ENCODE measurements around the gene IL6R.

DNA sequence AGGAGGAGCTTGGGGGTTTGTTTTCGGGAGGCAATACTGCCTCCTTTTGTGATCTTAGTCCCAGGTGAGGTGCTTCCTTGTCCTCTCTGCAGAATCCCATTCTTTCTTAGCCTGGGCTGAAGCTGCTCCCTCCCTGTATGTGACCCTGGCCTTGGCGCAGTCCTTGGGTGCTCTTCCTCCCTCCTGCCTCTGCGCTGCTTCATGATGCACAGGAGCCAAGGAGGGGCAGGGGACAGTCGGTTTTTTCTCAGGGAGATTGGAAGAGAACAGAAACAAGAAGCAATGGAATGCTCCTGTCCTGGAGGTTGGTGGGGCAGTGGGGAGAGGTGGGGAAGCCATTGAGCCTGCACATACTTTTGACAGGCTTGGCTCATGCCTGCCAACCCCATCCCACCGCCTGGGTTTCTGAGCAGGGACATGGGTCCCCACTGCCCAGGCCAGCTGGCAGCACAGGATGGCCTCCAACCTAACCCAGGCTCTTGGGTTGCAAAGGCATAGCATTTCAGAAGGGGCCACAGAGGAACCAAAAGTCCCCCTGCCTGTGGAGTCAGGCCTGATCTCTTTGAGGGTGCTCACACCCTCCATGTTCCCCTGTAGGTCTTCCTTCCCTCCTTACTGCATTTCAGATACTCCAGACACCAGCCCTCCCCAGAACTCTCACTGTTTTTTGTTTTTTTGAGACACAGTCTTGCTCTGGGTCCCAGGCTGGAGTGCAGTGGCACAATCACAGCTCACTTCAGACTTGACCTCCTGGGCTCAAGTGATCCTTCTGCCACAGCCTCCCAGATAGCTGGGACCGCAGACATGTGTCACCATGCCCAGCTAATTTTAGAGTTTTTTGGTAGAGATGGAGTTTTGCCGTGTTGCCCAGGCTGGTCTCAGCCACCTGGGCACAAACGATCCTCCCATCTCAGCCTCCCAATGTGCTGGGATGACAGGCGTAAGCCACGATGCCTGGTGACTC lies 16.1 kb downstream of the IL6R start:
- TF ChIP-seq, protein P1, sequence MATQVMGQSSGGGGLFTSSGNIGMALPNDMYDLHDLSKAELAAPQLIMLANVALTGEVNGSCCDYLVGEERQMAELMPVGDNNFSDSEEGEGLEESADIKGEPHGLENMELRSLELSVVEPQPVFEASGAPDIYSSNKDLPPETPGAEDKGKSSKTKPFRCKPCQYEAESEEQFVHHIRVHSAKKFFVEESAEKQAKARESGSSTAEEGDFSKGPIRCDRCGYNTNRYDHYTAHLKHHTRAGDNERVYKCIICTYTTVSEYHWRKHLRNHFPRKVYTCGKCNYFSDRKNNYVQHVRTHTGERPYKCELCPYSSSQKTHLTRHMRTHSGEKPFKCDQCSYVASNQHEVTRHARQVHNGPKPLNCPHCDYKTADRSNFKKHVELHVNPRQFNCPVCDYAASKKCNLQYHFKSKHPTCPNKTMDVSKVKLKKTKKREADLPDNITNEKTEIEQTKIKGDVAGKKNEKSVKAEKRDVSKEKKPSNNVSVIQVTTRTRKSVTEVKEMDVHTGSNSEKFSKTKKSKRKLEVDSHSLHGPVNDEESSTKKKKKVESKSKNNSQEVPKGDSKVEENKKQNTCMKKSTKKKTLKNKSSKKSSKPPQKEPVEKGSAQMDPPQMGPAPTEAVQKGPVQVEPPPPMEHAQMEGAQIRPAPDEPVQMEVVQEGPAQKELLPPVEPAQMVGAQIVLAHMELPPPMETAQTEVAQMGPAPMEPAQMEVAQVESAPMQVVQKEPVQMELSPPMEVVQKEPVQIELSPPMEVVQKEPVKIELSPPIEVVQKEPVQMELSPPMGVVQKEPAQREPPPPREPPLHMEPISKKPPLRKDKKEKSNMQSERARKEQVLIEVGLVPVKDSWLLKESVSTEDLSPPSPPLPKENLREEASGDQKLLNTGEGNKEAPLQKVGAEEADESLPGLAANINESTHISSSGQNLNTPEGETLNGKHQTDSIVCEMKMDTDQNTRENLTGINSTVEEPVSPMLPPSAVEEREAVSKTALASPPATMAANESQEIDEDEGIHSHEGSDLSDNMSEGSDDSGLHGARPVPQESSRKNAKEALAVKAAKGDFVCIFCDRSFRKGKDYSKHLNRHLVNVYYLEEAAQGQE (IDR thresholded peaks at IDR 0.05; ENCODE audit: insufficient read depth in 1 of 2, low read depth in 2 of 2, low read length in 1 of 2): no peak
- TF ChIP-seq, protein P2, sequence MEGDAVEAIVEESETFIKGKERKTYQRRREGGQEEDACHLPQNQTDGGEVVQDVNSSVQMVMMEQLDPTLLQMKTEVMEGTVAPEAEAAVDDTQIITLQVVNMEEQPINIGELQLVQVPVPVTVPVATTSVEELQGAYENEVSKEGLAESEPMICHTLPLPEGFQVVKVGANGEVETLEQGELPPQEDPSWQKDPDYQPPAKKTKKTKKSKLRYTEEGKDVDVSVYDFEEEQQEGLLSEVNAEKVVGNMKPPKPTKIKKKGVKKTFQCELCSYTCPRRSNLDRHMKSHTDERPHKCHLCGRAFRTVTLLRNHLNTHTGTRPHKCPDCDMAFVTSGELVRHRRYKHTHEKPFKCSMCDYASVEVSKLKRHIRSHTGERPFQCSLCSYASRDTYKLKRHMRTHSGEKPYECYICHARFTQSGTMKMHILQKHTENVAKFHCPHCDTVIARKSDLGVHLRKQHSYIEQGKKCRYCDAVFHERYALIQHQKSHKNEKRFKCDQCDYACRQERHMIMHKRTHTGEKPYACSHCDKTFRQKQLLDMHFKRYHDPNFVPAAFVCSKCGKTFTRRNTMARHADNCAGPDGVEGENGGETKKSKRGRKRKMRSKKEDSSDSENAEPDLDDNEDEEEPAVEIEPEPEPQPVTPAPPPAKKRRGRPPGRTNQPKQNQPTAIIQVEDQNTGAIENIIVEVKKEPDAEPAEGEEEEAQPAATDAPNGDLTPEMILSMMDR (IDR thresholded peaks at IDR 0.05): no peak

All from Panc1 (cell line).